HCT116 (cell line): ENCODE data around the gene TMEM74B. TPM values are rescaled to one million over a fixed set of nuclear protein-coding genes. Genes with fewer than 3 reads are reported as not detected.

Source experiments
- ATAC-seq: fragments of 200-7000 bp; cut with Tn5 transposase; 2 replicates; pipeline ENCODE4 v1.9.1; 2020; ENCODE audit warnings: mild to moderate bottlenecking, moderate library complexity
- BruUV-seq: library from RNA; stranded (reverse); fragments of 400-500 nt; replicated peaks from 2 replicates; lab custom pipeline; 2021; lab: Mats Ljungman, UMichigan
- CTCF ChIA-PET: fragments of 300-600 bp; sonication (Branson Sonifier 250); formaldehyde crosslinking; loops from one replicate; lab custom pipeline; 2021; ENCODE audit warnings: antibody characterized with exemption; lab: Charles Lee
- POLR2A ChIA-PET: fragments of 300-600, 350-600 bp; sonication (Branson Sonifier 250); formaldehyde crosslinking; loops from one replicate; lab custom pipeline; 2021; ENCODE audit warnings: antibody characterized with exemption; lab: Charles Lee
- RAD21 ChIA-PET, 2 experiments: fragments of 300-600 bp; sonication (Branson Sonifier 250); formaldehyde crosslinking; loops; one replicate each; lab custom pipeline; 2023; ENCODE audit warnings: low total read pairs in 2 of 2; ENCODE audit not compliant: uncharacterized antibody in 2 of 2, unreplicated experiment in 2 of 2, low non-redundant PET in 1 of 2; lab: Charles Lee
- DNase-seq: peaks from one replicate; pipeline ENCODE4 v3.0.0-alpha.2; 2010; ENCODE audit warnings: low read depth, low spot score
- H2AFZ ChIP-seq: fragments of 200-600 bp; shearing (Covaris generic), sonication (generic); 2 replicates; pipeline ENCODE4 v1.6.1; 2017; ENCODE audit warnings: low read depth, mixed run types, mixed read lengths, antibody characterized with exemption, low read length; ENCODE audit not compliant: poor library complexity, severe bottlenecking
- H3K27ac ChIP-seq: 2 replicates; pipeline ENCODE4 v1.5.1; 2012; ENCODE audit warnings: low read depth, low read length
- H3K27me3 ChIP-seq: fragments of 200-600 bp; sonication (generic); 2 replicates; pipeline ENCODE4 v1.6.1; 2016; ENCODE audit warnings: mixed run types, low read length, mixed read lengths; ENCODE audit not compliant: insufficient read depth
- H3K36me3 ChIP-seq, 2 experiments: fragments of 200-500 bp in 1 of 2; fragments of 200-600 bp in 1 of 2; sonication (Bioruptor generic) in 1 of 2; sonication (generic) in 1 of 2; 2 replicates each; pipeline versions ENCODE4 v1.5.1 to v1.6.1; 2014 to 2016; ENCODE audit warnings: low read length in 2 of 2, inconsistent platforms in 1 of 2, mixed read lengths in 1 of 2, mixed run types in 1 of 2; ENCODE audit not compliant: insufficient read depth in 2 of 2, control insufficient read depth in 1 of 2
- H3K4me1 ChIP-seq, 2 experiments: fragments of 200-600 bp in 1 of 2; sonication (generic) in 1 of 2; 2 replicates each; pipeline versions ENCODE4 v1.5.1 to v1.6.1; 2012 to 2017; ENCODE audit warnings: low read length in 2 of 2, inconsistent platforms in 1 of 2, mild to moderate bottlenecking in 1 of 2, mixed read lengths in 1 of 2, mixed run types in 1 of 2, moderate library complexity in 1 of 2; ENCODE audit not compliant: insufficient read depth in 2 of 2, control insufficient read depth in 1 of 2
- H3K4me2 ChIP-seq: fragments of 200-600 bp; sonication (generic); 2 replicates; pipeline ENCODE4 v1.6.1; 2017; ENCODE audit warnings: mixed run types, low read length, mixed read lengths
- H3K4me3 ChIP-seq, 2 experiments: fragments of 200-600 bp in 1 of 2; sonication (generic) in 1 of 2; replicated peaks in 1 of 2; 2 replicates each; pipeline ENCODE4 v1.5.1; 2011 to 2016; ENCODE audit warnings: low read length in 2 of 2, control low read depth in 1 of 2, low read depth in 1 of 2, mild to moderate bottlenecking in 1 of 2, mixed read lengths in 1 of 2, mixed run types in 1 of 2
- H3K79me2 ChIP-seq: fragments of 200-600 bp; sonication (generic); 2 replicates; pipeline ENCODE4 v1.6.1; 2017; ENCODE audit warnings: mild to moderate bottlenecking, mixed run types, low read length, moderate library complexity, mixed read lengths; ENCODE audit not compliant: insufficient read depth
- H3K9ac ChIP-seq: fragments of 200-600 bp; sonication (generic); 2 replicates; pipeline ENCODE4 v1.6.1; 2016; ENCODE audit warnings: low read length, mixed read lengths
- H3K9me2 ChIP-seq: fragments of 200-600 bp; sonication (generic), shearing (Covaris generic); 2 replicates; pipeline ENCODE4 v1.6.1; 2017; ENCODE audit warnings: mixed run types, mild to moderate bottlenecking, moderate library complexity; ENCODE audit not compliant: insufficient read depth
- H3K9me3 ChIP-seq, 2 experiments: fragments of 200-500 bp in 1 of 2; fragments of 200-600 bp in 1 of 2; sonication (Bioruptor generic) in 1 of 2; sonication (generic) in 1 of 2; 2 replicates each; pipeline ENCODE4 v1.6.1; 2014 to 2017; ENCODE audit warnings: low read length in 2 of 2, mixed read lengths in 2 of 2, inconsistent platforms in 1 of 2, low read depth in 1 of 2, mild to moderate bottlenecking in 1 of 2, mixed run types in 1 of 2, moderate library complexity in 1 of 2; ENCODE audit not compliant: control insufficient read depth in 1 of 2, insufficient read depth in 1 of 2
- H4K20me1 ChIP-seq: fragments of 200-600 bp; sonication (generic), shearing (Covaris generic); 2 replicates; pipeline ENCODE4 v1.6.1; 2017; ENCODE audit warnings: mixed run types, mild to moderate bottlenecking, moderate library complexity; ENCODE audit not compliant: insufficient read depth
- POLR2A ChIP-seq: IDR thresholded peaks from 2 replicates; pipeline ENCODE4 v1.7.0; 2011; ENCODE audit warnings: borderline replicate concordance; ENCODE audit not compliant: insufficient read depth, insufficient read length; ENCODE audit errors: extremely low read depth
- POLR2AphosphoS5 ChIP-seq: IDR thresholded peaks from 2 replicates; pipeline ENCODE4 v1.6.1; 2011; ENCODE audit warnings: mild to moderate bottlenecking, low read depth, low read length, moderate library complexity
- RAD21 ChIP-seq: IDR thresholded peaks from 2 replicates; pipeline ENCODE4 v1.6.1; 2012; ENCODE audit warnings: low read depth, mild to moderate bottlenecking
- ZFX ChIP-seq: fragments of 450-650 bp; IDR thresholded peaks from 2 replicates; pipeline ENCODE4 v1.6.1; 2017
- intact Hi-C: fragments of 100-400 bp; cut with micrococcal nuclease; formaldehyde crosslinking; loops from 2 replicates; pipeline ENCODE4 v1.10.0; 2022
- total RNA-seq: library from RNA; stranded (reverse); gene quantifications from one replicate; pipeline ENCODE4 v1.2.1, GENCODE V29; 2021; ENCODE audit not compliant: unreplicated experiment
- TF ChIP-seq, protein P1 (sequence below), 3 experiments: fragments of 200-600 bp in 1 of 3; sonication (generic) in 1 of 3; IDR thresholded peaks in 2 of 3; conservative IDR thresholded peaks in 1 of 3; 2 replicates each; pipeline ENCODE4 v1.5.1; 2012 to 2017; ENCODE audit warnings: low read depth in 2 of 3, low read length in 2 of 3, antibody characterized with exemption in 1 of 3, borderline replicate concordance in 1 of 3, control low read depth in 1 of 3, mild to moderate bottlenecking in 1 of 3, mixed read lengths in 1 of 3, mixed run types in 1 of 3, moderate library complexity in 1 of 3; ENCODE audit not compliant: insufficient read depth in 1 of 3
- TF ChIP-seq, protein P2 (sequence below): IDR thresholded peaks from 2 replicates; pipeline ENCODE4 v1.6.1; 2011; ENCODE audit warnings: mild to moderate bottlenecking, low read length, moderate library complexity; ENCODE audit not compliant: insufficient replicate concordance; ENCODE audit errors: extremely low read depth

The TMEM74B gene
- total RNA-seq, 1 experiment from 2014 or later, result 25.7 TPM

GRCh38 chr20:1185790-1186334 lies 1.1 kb upstream of the TMEM74B start:
- TF ChIP-seq POLR2AphosphoS5 (peak; percentile 33; the same call in 1 of the 2 replicates), POLR2A (no peak), RAD21 (peak; percentile 58)
- TF ChIP-seq, protein P1, sequence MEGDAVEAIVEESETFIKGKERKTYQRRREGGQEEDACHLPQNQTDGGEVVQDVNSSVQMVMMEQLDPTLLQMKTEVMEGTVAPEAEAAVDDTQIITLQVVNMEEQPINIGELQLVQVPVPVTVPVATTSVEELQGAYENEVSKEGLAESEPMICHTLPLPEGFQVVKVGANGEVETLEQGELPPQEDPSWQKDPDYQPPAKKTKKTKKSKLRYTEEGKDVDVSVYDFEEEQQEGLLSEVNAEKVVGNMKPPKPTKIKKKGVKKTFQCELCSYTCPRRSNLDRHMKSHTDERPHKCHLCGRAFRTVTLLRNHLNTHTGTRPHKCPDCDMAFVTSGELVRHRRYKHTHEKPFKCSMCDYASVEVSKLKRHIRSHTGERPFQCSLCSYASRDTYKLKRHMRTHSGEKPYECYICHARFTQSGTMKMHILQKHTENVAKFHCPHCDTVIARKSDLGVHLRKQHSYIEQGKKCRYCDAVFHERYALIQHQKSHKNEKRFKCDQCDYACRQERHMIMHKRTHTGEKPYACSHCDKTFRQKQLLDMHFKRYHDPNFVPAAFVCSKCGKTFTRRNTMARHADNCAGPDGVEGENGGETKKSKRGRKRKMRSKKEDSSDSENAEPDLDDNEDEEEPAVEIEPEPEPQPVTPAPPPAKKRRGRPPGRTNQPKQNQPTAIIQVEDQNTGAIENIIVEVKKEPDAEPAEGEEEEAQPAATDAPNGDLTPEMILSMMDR (IDR thresholded peaks at IDR 0.05 in 2 of 3, conservative IDR thresholded peaks at IDR 0.05 in 1 of 3; ENCODE audit: borderline replicate concordance in 1 of 3, insufficient read depth in 1 of 3, low read depth in 2 of 3, low read length in 2 of 3), result peak; percentile 43 to 77 (median 69); a peak in 5 of 6 replicates
- TF ChIP-seq, all 23 proteins: peak for 3
- Histone ChIP-seq H3K36me3 (no peaks in the 10 kb centered on the region), H4K20me1 (no peaks in the 10 kb centered on the region), H3K27ac (no peak overlapping the region; the same call in 1 of the 2 replicates), H3K9me2 (no peaks in the 10 kb centered on the region), H3K79me2 (no peaks in the 10 kb centered on the region), H3K4me2 (peak overlapping the region; percentile 78), H3K27me3 (peaks cover 7% of the 10 kb centered on the region; the same call in 1 of the 2 replicates), H3K4me1 (peaks cover 14 to 32% of the 10 kb centered on the region in 2 experiments; a peak in 3 of 4 replicates), H3K9ac (no peak overlapping the region), H3K9me3 (no peaks in the 10 kb centered on the region), H3K4me3 (peak overlapping the region; percentile 51 to 59), H2AFZ (peak overlapping the region; percentile 59)
- ChIA-PET CTCF (interaction anchor here (0.9 to 1.4 kb wide), 3 partner anchors 10 to 317 kb away, joined by 4 to 5 read pairs (median 4); no protein-coding TSS in a partner anchor), RAD21 (no interaction called here), POLR2A (no interaction called here)
- DNase-seq, result peak; percentile 34
- peak; percentile 81 for ATAC-seq
- no TSS peak for BruUV-seq
- intact Hi-C loops, result loop anchor here (10.0 kb wide), 1 partner anchor 371 kb away; no protein-coding TSS in a partner anchor

DNA sequence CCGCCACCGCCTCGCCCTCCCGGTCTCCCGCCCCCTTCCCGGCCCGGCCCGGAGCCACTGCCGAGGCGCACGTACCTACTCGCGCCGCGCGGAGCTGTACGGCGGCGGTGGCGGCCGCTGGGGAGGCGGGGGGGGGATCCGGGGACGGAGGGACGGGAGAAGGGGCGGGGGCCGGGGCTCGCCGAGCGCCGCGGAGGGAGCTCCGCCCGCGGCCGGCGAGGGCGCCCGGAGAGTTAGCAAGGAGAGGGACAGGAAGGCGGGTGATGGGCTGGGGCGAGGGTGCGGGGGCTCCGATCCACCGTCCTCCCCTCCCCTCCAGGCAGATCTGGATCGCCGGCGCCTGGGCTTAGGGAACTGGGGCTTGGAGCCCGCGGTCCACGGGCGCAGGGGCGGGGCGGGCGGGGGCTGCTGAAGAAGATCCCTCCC lies 548 bp upstream of the TMEM74B start:
- intact Hi-C loops, result loop anchor here (10.0 kb wide), 1 partner anchor 371 kb away; no protein-coding TSS in a partner anchor

More for the DNA sequence above, 548 bp upstream of the TMEM74B start:
- TF ChIP-seq ZFX, result peak; percentile 41
- TF ChIP-seq, protein P2, sequence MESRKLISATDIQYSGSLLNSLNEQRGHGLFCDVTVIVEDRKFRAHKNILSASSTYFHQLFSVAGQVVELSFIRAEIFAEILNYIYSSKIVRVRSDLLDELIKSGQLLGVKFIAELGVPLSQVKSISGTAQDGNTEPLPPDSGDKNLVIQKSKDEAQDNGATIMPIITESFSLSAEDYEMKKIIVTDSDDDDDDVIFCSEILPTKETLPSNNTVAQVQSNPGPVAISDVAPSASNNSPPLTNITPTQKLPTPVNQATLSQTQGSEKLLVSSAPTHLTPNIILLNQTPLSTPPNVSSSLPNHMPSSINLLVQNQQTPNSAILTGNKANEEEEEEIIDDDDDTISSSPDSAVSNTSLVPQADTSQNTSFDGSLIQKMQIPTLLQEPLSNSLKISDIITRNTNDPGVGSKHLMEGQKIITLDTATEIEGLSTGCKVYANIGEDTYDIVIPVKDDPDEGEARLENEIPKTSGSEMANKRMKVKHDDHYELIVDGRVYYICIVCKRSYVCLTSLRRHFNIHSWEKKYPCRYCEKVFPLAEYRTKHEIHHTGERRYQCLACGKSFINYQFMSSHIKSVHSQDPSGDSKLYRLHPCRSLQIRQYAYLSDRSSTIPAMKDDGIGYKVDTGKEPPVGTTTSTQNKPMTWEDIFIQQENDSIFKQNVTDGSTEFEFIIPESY, result no peak
- Histone ChIP-seq H3K9me3 (no peaks in the 10 kb centered on the region), H3K27me3 (peaks cover 4% of the 10 kb centered on the region; the same call in 1 of the 2 replicates), H3K79me2 (no peaks in the 10 kb centered on the region), H3K4me3 (peak overlapping the region; percentile 51 to 59), H3K36me3 (no peaks in the 10 kb centered on the region), H2AFZ (no peak overlapping the region), H3K4me2 (peak overlapping the region; percentile 78), H4K20me1 (no peaks in the 10 kb centered on the region), H3K27ac (peak overlapping the region; percentile 22; the same call in 1 of the 2 replicates), H3K9me2 (no peaks in the 10 kb centered on the region), H3K4me1 (peaks cover 14 to 32% of the 10 kb centered on the region in 2 experiments; a peak in 3 of 4 replicates), H3K9ac (peak overlapping the region; percentile 58)
- ChIA-PET RAD21 (no interaction called here), POLR2A (no interaction called here), CTCF (interaction anchor here (0.6 to 1.4 kb wide), 7 partner anchors 9 to 318 kb away, joined by 3 to 5 read pairs (median 4); partner anchors contain the start of gene C20orf202)
- no TSS peak for BruUV-seq
- DNase-seq, result no peak
- ATAC-seq, result peak; percentile 66
